ENCODE data around the gene SPEF2. TPM values are rescaled to one million over a fixed set of nuclear protein-coding genes. Genes with fewer than 3 reads are reported as not detected.

Gene SPEF2
- total RNA-seq, 5 donors from 2014 or later (not counting 1 experiment from before 2014, with no cell fraction given), result 6.0 to 12.3 (median 11.3) TPM

- Mint-ChIP-seq H3K4me3 (peak overlapping the region; percentile 7 to 39 (median 38)), H3K27ac (peak overlapping the region; percentile 64 to 76), H3K4me1 (peaks cover 87 to 89% (median 89%) of the 10 kb centered on the region in 3 donors), H3K27me3 (no peaks in the 10 kb centered on the region), H3K9me3 (no peaks in the 10 kb centered on the region), H3K36me3 (peaks cover 3% of the 10 kb centered on the region)
- Histone ChIP-seq H3K9me3 (no peaks in the 10 kb centered on the region), H3K36me3 (ENCODE audit: control insufficient read depth in 2 of 2, extremely low read depth in 1 of 2, insufficient read depth in 1 of 2, low read length in 1 of 2) (no peaks in the 10 kb centered on the region), H3K4me3 (ENCODE audit: control insufficient read depth in 1 of 2, extremely low read depth in 1 of 2, low read length in 1 of 2) (no peak overlapping the region), H3K27me3 (replicated peaks in 1 of 2; ENCODE audit: control insufficient read depth in 2 of 2, extremely low read depth in 1 of 2, insufficient read depth in 2 of 2, low read length in 1 of 2) (no peaks in the 10 kb centered on the region), H3K27ac (ENCODE audit: low read length) (peak overlapping the region; percentile 55), H3K4me1 (ENCODE audit: control insufficient read depth in 1 of 2, extremely low read depth in 1 of 2, insufficient read depth in 2 of 2, low read length in 2 of 2) (peaks cover 29 to 45% of the 10 kb centered on the region in 2 experiments)
- ATAC-seq (replicated peaks in 1 of 4), result peak in 1 of 4 experiments; percentile 47
- ChIA-PET POLR2A (interaction anchor here (0.5 to 2.1 kb wide), 11 partner anchors 9 to 68 kb away, joined by 3 to 27 read pairs (median 4); partner anchors contain the start of gene IL7R (in 1 of the 2)), CTCF (interaction anchor here (0.8 to 1.8 kb wide), 11 partner anchors 12 to 169 kb away, joined by 3 to 19 read pairs (median 4); partner anchors contain the start of gene IL7R (in 1 of the 2))
- peak in 1 of 35 experiments; percentile 39 for DNase-seq
- 78% methylated on average over 2 of the region's 4 CpGs for WGBS (ENCODE audit: insufficient coverage)
Observed at GRCh38 chr5:35789732-35790456, 172.2 kb downstream of the SPEF2 start.

DNA sequence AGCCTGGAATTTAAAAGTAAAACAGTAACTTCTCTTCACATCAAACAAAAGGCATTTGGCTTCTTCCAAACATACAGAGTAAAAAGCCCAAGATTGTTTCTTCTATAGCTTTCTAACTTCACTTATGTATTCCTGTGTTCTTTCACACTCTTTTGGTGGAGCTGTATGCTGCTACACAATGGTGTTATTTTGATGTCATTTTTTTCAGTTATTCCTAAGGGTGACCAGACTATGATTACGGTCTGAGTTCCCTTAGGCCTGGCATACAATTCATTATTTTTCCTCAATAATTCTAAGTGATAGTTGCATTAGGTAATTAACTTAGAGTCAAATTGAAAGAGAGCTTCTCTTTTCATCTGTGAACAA lies 172.8 kb downstream of the SPEF2 start:
- no peaks in the 10 kb centered on the region for H3K36me3 ChIP-seq (ENCODE audit: control insufficient read depth in 2 of 2, extremely low read depth in 1 of 2, insufficient read depth in 1 of 2, low read length in 1 of 2)
- DNase-seq (no peak), ATAC-seq (replicated peaks in 1 of 4) (peak in 1 of 4 experiments; percentile 43)
- H3K27me3 ChIP-seq (replicated peaks in 1 of 2; ENCODE audit: control insufficient read depth in 2 of 2, extremely low read depth in 1 of 2, insufficient read depth in 2 of 2, low read length in 1 of 2), result no peaks in the 10 kb centered on the region
- no peaks in the 10 kb centered on the region for H3K9me3 ChIP-seq
- H3K36me3 Mint-ChIP-seq, result peaks cover 3% of the 10 kb centered on the region
- H3K4me3 ChIP-seq (ENCODE audit: control insufficient read depth in 1 of 2, extremely low read depth in 1 of 2, low read length in 1 of 2), result no peak overlapping the region
- peak overlapping the region; percentile 55 for H3K27ac ChIP-seq (ENCODE audit: low read length)
- ChIA-PET POLR2A (interaction anchor here (0.6 to 2.1 kb wide), 11 partner anchors 8 to 68 kb away, joined by 3 to 27 read pairs (median 4); partner anchors contain the start of gene IL7R (in 1 of the 2)), CTCF (interaction anchor here (0.5 to 1.8 kb wide), 12 partner anchors 12 to 173 kb away, joined by 3 to 19 read pairs (median 4); partner anchors contain the start of genes IL7R (in 1 of the 2) and SPEF2 (in 1 of the 2))
- peak overlapping the region in 2 of 3 donors; percentile 38 to 39 for H3K4me3 Mint-ChIP-seq
- H3K27me3 Mint-ChIP-seq, result no peaks in the 10 kb centered on the region
- H3K27ac Mint-ChIP-seq, result peak overlapping the region; percentile 64 to 76
- no peaks in the 10 kb centered on the region for H3K9me3 Mint-ChIP-seq
- H3K4me1 Mint-ChIP-seq, result peaks cover 88 to 90% (median 89%) of the 10 kb centered on the region in 3 donors
- no CpG with 5 or more reads among the region's 1 CpG for WGBS (ENCODE audit: insufficient coverage)
- H3K4me1 ChIP-seq (ENCODE audit: control insufficient read depth in 1 of 2, extremely low read depth in 1 of 2, insufficient read depth in 2 of 2, low read length in 2 of 2), result peaks cover 33 to 47% of the 10 kb centered on the region in 2 experiments

GRCh38 chr5:35794328-35794619 lies 176.6 kb downstream of the SPEF2 start:
- Histone ChIP-seq H3K9me3 (no peaks in the 10 kb centered on the region), H3K36me3 (ENCODE audit: control insufficient read depth in 2 of 2, extremely low read depth in 1 of 2, insufficient read depth in 1 of 2, low read length in 1 of 2) (no peaks in the 10 kb centered on the region), H3K4me3 (ENCODE audit: control insufficient read depth in 1 of 2, extremely low read depth in 1 of 2, low read length in 1 of 2) (no peak overlapping the region), H3K27me3 (replicated peaks in 1 of 2; ENCODE audit: control insufficient read depth in 2 of 2, extremely low read depth in 1 of 2, insufficient read depth in 2 of 2, low read length in 1 of 2) (no peaks in the 10 kb centered on the region), H3K27ac (ENCODE audit: low read length) (peak overlapping the region; percentile 21), H3K4me1 (ENCODE audit: control insufficient read depth in 1 of 2, extremely low read depth in 1 of 2, insufficient read depth in 2 of 2, low read length in 2 of 2) (peaks cover 38 to 50% of the 10 kb centered on the region in 2 experiments)
- H3K4me3 Mint-ChIP-seq, result peak overlapping the region in 2 of 3 donors; percentile 25 to 42
- H3K27me3 Mint-ChIP-seq, result no peaks in the 10 kb centered on the region
- ChIA-PET CTCF (interaction anchor here (0.6 to 3.8 kb wide), 11 partner anchors 14 to 143 kb away, joined by 3 to 31 read pairs (median 3); no protein-coding TSS in a partner anchor), POLR2A (interaction anchor here (0.6 to 2.1 kb wide), 9 partner anchors 14 to 136 kb away, joined by 3 to 17 read pairs (median 4); no protein-coding TSS in a partner anchor)
- no peaks in the 10 kb centered on the region for H3K9me3 Mint-ChIP-seq
- peaks cover 2% of the 10 kb centered on the region for H3K36me3 Mint-ChIP-seq
- DNase-seq (no peak), ATAC-seq (replicated peaks in 1 of 4) (no peak)
- peaks cover 86 to 88% (median 88%) of the 10 kb centered on the region in 3 donors for H3K4me1 Mint-ChIP-seq
- peak overlapping the region; percentile 83 to 87 for H3K27ac Mint-ChIP-seq

- DNase-seq, result no peak
- CTCF ChIA-PET, result interaction anchor here (0.8 to 3.8 kb wide), 11 partner anchors 9 to 144 kb away, joined by 3 to 31 read pairs (median 3); no protein-coding TSS in a partner anchor
Observed at GRCh38 chr5:35794684-35795375, 177.2 kb downstream of the SPEF2 start.

DNA sequence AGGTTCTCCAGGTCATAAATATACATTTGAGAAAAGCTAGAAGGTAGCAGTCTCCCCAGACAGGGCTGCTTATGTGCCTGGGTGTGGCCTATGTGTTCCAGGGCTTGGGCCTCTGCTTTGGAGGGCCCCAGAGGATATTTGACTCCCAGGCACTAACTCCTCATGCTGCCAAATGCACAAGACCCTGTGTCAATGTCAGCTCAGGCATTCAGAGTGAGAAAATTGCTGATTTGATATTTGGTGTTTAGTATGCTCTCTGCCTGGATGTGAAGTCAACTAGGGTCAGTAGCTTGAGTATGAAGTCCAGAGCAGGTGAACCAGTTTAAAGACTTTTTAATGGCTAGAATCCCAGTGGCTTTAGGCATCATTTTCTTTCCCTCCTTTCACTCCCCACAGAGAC lies 181.5 kb downstream of the SPEF2 start:
- Histone ChIP-seq H3K27me3 (replicated peaks in 1 of 2; ENCODE audit: control insufficient read depth in 2 of 2, extremely low read depth in 1 of 2, insufficient read depth in 2 of 2, low read length in 1 of 2) (no peaks in the 10 kb centered on the region), H3K4me1 (ENCODE audit: control insufficient read depth in 1 of 2, extremely low read depth in 1 of 2, insufficient read depth in 2 of 2, low read length in 2 of 2) (peaks cover 42 to 62% of the 10 kb centered on the region in 2 experiments), H3K4me3 (ENCODE audit: control insufficient read depth in 1 of 2, extremely low read depth in 1 of 2, low read length in 1 of 2) (no peak overlapping the region), H3K27ac (ENCODE audit: low read length) (no peak overlapping the region), H3K9me3 (no peaks in the 10 kb centered on the region), H3K36me3 (ENCODE audit: control insufficient read depth in 2 of 2, extremely low read depth in 1 of 2, insufficient read depth in 1 of 2, low read length in 1 of 2) (no peaks in the 10 kb centered on the region)
- ChIA-PET POLR2A (interaction anchor here (0.8 to 1.1 kb wide), 2 partner anchors 9 to 19 kb away, joined by 4 read pairs; no protein-coding TSS in a partner anchor), CTCF (no interaction called here)
- H3K27me3 Mint-ChIP-seq, result no peaks in the 10 kb centered on the region
- no peaks in the 10 kb centered on the region for H3K36me3 Mint-ChIP-seq
- H3K4me1 Mint-ChIP-seq, result peaks cover 74 to 86% (median 80%) of the 10 kb centered on the region in 3 donors
- H3K4me3 Mint-ChIP-seq, result no peak overlapping the region
- H3K27ac Mint-ChIP-seq, result peak overlapping the region; percentile 65 to 99
- DNase-seq (no peak), ATAC-seq (replicated peaks in 1 of 4) (no peak)
- no peaks in the 10 kb centered on the region for H3K9me3 Mint-ChIP-seq

More at GRCh38 chr5:35794684-35795375, 177.2 kb downstream of the SPEF2 start:
- Mint-ChIP-seq H3K4me1 (peaks cover 80 to 88% (median 87%) of the 10 kb centered on the region in 3 donors), H3K4me3 (peak overlapping the region; percentile 17 to 42 (median 42)), H3K36me3 (no peaks in the 10 kb centered on the region), H3K9me3 (no peaks in the 10 kb centered on the region), H3K27me3 (no peaks in the 10 kb centered on the region), H3K27ac (peak overlapping the region; percentile 83 to 87)
- peaks cover 37 to 50% of the 10 kb centered on the region in 2 experiments for H3K4me1 ChIP-seq (ENCODE audit: control insufficient read depth in 1 of 2, extremely low read depth in 1 of 2, insufficient read depth in 2 of 2, low read length in 2 of 2)
- 0% methylated on average over 1 of the region's 8 CpGs for WGBS (ENCODE audit: insufficient coverage)
- H3K36me3 ChIP-seq (ENCODE audit: control insufficient read depth in 2 of 2, extremely low read depth in 1 of 2, insufficient read depth in 1 of 2, low read length in 1 of 2), result no peaks in the 10 kb centered on the region
- H3K4me3 ChIP-seq (ENCODE audit: control insufficient read depth in 1 of 2, extremely low read depth in 1 of 2, low read length in 1 of 2), result no peak overlapping the region
- no peak for ATAC-seq (replicated peaks in 1 of 4)
- POLR2A ChIA-PET, result interaction anchor here in 1 of 2 donors (0.6 to 2.1 kb wide), 10 partner anchors 14 to 68 kb away, joined by 3 to 17 read pairs (median 5); no protein-coding TSS in a partner anchor
- no peaks in the 10 kb centered on the region for H3K9me3 ChIP-seq
- peak overlapping the region; percentile 21 for H3K27ac ChIP-seq (ENCODE audit: low read length)
- no peaks in the 10 kb centered on the region for H3K27me3 ChIP-seq (replicated peaks in 1 of 2; ENCODE audit: control insufficient read depth in 2 of 2, extremely low read depth in 1 of 2, insufficient read depth in 2 of 2, low read length in 1 of 2)

GRCh38 chr5:35799753-35800152 lies 182.1 kb downstream of the SPEF2 start:
- no peak overlapping the region for H3K27ac ChIP-seq (ENCODE audit: low read length)
- no peak overlapping the region for H3K4me3 ChIP-seq (ENCODE audit: control insufficient read depth in 1 of 2, extremely low read depth in 1 of 2, low read length in 1 of 2)
- H3K9me3 ChIP-seq, result no peaks in the 10 kb centered on the region
- no peak for DNase-seq
- ChIA-PET CTCF (no interaction called here), POLR2A (interaction anchor here in 1 of 2 donors (0.6 to 0.8 kb wide), 2 partner anchors 19 to 125 kb away, joined by 3 to 4 read pairs; no protein-coding TSS in a partner anchor)
- no peaks in the 10 kb centered on the region for H3K36me3 ChIP-seq (ENCODE audit: control insufficient read depth in 2 of 2, extremely low read depth in 1 of 2, insufficient read depth in 1 of 2, low read length in 1 of 2)
- Mint-ChIP-seq H3K4me1 (peaks cover 74 to 86% (median 80%) of the 10 kb centered on the region in 3 donors), H3K9me3 (no peaks in the 10 kb centered on the region), H3K27ac (peak overlapping the region; percentile 65 to 99), H3K36me3 (no peaks in the 10 kb centered on the region), H3K4me3 (no peak overlapping the region), H3K27me3 (no peaks in the 10 kb centered on the region)
- H3K27me3 ChIP-seq (replicated peaks in 1 of 2; ENCODE audit: control insufficient read depth in 2 of 2, extremely low read depth in 1 of 2, insufficient read depth in 2 of 2, low read length in 1 of 2), result no peaks in the 10 kb centered on the region
- 80% methylated on average over 1 of the region's 1 CpG for WGBS (ENCODE audit: insufficient coverage)
- no peak for ATAC-seq (replicated peaks in 1 of 4)
- H3K4me1 ChIP-seq (ENCODE audit: control insufficient read depth in 1 of 2, extremely low read depth in 1 of 2, insufficient read depth in 2 of 2, low read length in 2 of 2), result peaks cover 43 to 59% of the 10 kb centered on the region in 2 experiments
